GM10266 (cell line): ENCODE measurements around the gene CPNE7.

Experiments
- DNase-seq: peaks from one replicate; pipeline ENCODE4 v3.0.0; 2012; ENCODE audit errors: extremely low spot score
- CTCF ChIP-seq: IDR thresholded peaks from 2 replicates; pipeline ENCODE4 v1.5.1; 2012; ENCODE audit warnings: mild to moderate bottlenecking, low read depth; ENCODE audit not compliant: control insufficient read depth, insufficient read depth; ENCODE audit errors: missing control alignments

The CPNE7 gene

GRCh38 chr16:89536886-89537548, 38.5 kb upstream of the CPNE7 start:
- DNase-seq: no peak
- TF ChIP-seq CTCF: no peak

- TF ChIP-seq CTCF: no peak
- DNase-seq: no peak
Measured at GRCh38 chr16:89537549-89537925, 38.0 kb upstream of the CPNE7 start.

- TF ChIP-seq CTCF: no peak
- DNase-seq: no peak
Measured at GRCh38 chr16:89538286-89538685, 37.3 kb upstream of the CPNE7 start.

- no peak for TF ChIP-seq CTCF
- DNase-seq: no peak
Measured at GRCh38 chr16:89540557-89540956, 35.0 kb upstream of the CPNE7 start.

- no peak for TF ChIP-seq CTCF
- no peak for DNase-seq
Measured at GRCh38 chr16:89541792-89542191, 33.8 kb upstream of the CPNE7 start.

GRCh38 chr16:89544113-89544512, 31.4 kb upstream of the CPNE7 start:
- TF ChIP-seq CTCF: no peak
- no peak for DNase-seq

- TF ChIP-seq CTCF: no peak
- DNase-seq: no peak
Measured at GRCh38 chr16:89544713-89545043, 30.9 kb upstream of the CPNE7 start.
